ENCODE measurements around the gene SLC12A7.

DNA sequence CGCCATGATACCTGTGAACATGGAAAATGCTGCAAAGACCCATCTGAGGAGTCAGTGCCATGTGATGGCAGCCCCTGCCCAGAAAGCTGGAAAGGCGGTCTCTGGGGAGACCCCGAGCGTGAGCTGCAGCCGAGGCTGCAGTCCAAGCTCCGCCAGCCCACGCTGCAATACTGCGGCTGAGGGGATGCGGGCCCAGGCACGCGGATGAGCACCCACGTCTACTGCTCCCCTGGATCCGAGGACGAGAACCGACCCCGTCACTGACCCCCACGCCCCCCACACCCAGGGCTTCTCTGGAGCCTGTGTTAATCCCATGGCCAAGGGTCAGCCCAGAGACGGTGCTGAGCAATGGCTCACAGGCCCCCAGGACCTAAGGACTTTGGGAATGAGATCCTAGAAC lies 32.4 kb downstream of the SLC12A7 start:
- TF ChIP-seq, protein P1, sequence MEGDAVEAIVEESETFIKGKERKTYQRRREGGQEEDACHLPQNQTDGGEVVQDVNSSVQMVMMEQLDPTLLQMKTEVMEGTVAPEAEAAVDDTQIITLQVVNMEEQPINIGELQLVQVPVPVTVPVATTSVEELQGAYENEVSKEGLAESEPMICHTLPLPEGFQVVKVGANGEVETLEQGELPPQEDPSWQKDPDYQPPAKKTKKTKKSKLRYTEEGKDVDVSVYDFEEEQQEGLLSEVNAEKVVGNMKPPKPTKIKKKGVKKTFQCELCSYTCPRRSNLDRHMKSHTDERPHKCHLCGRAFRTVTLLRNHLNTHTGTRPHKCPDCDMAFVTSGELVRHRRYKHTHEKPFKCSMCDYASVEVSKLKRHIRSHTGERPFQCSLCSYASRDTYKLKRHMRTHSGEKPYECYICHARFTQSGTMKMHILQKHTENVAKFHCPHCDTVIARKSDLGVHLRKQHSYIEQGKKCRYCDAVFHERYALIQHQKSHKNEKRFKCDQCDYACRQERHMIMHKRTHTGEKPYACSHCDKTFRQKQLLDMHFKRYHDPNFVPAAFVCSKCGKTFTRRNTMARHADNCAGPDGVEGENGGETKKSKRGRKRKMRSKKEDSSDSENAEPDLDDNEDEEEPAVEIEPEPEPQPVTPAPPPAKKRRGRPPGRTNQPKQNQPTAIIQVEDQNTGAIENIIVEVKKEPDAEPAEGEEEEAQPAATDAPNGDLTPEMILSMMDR (IDR thresholded peaks at IDR 0.05) = no peak
- no peak for TF ChIP-seq POLR2A (IDR thresholded peaks at IDR 0.05)

Data from right lobe of liver (tissue), 4 donors.